Measurements from ENCODE around the gene PAMR1. TPM values are rescaled to one million over a fixed set of nuclear protein-coding genes. Genes with fewer than 3 reads are reported as not detected.
A peak's percentile ranks its signal among the peaks of the same experiment; 100 is the strongest.

The PAMR1 gene
- total and polyA plus RNA-seq, 2 experiments from 2014 or later = 119 to 151 TPM

DNA sequence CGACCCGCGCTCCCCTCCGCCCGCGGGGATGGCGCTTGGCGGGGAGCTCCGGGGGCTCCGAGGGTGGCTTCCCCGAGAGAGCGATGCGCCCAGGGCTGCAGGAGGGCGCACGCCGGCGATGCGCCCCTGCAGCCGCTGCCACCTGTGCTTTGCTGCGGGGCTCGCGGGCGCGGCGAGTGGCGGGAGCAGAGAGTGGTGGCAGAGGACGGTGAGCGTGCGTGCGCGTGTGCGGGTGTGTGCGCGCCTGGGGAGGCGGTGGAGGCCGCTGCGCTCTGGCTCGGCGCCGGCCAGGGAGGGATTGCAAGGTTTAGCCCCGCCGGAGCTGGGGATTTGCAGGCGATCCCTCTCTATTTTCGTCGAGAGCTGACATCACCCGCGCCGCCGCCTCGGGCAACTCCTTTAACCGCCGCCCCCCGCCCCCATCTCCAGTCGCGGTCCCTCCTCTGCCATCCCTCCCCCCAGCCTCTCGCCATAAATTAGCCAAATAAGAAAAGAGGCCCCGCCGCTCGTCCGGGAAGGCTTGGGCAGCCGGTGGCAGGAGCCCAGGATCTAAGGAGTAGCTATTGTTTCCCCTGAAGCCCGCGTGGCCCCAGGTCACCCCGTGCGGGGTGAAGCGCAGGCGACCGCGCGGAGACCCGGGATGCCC lies 106.1 kb downstream of the PAMR1 start, which contains the start of gene SLC1A2:
TSS of gene SLC1A2 (minus strand) at position 375 of the 646 bp plus-strand sequence. CDS start 592 bp downstream, outside the sequence.
- peak; percentile 71 for DNase-seq
- no peaks in the 10 kb centered on the region for H3K27me3 ChIP-seq (replicated peaks; ENCODE audit: insufficient read depth)
- 1% methylated on average over 50 to 52 of the region's 71 CpGs for WGBS, 2 experiments (ENCODE audit: low coverage in 1 of 2, low lambda C conversion rate in 2 of 2, missing lambda C conversion rate in 2 of 2)

DNA sequence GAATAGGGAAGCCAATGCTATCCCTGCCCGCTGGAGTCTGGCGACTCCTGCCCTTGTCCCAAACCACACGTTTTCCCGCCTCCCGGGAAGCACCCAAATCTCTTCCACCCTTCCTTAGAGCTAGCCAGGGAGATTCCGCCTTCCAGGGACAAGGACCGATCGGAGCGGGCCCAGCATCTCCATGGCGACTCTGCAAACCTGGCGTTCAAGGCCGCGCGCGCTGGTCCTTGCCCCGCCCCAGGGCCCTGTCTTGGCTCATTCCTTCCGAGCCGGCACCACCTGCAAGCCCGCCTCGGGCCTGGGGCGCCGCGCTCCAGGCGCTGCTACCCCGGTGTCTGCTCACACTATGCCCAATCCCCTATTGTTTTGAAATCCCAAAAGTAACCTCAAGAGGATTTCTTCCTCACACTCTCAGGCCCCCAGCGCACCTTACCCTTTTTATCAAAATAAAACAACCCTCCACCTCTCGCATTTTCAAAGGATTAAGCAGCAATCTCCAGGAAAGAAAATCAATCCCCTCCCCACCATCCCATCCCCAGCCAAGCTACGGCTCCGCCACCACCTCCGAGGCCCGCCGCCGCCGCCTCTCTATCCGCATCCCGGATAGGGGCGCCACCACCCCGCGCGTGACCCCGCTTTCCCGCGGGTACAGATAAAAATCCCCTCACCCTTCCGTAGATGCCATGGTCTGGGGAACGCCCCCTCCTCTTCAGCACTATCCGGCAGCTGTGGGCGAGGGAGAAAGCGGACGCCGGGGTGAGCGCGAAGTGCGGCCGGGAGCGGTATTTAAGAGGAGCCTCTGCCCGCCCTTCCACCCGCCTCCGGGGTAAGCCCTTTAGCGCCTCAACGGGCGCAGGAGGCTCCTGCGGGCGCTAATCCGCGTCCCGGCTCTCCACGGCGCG lies 106.9 kb downstream of the PAMR1 start:
- Histone ChIP-seq H3K27me3 (replicated peaks; ENCODE audit: insufficient read depth) (no peaks in the 10 kb centered on the region), H3K36me3 (ENCODE audit: low read depth) (no peaks in the 10 kb centered on the region), H3K79me2 (ENCODE audit: insufficient read depth) (no peaks in the 10 kb centered on the region), H3K9me2 (ENCODE audit: insufficient read depth) (no peaks in the 10 kb centered on the region), H3K9ac (peak overlapping the region; percentile 70), H3K4me1 (ENCODE audit: insufficient read depth) (peaks cover 4% of the 10 kb centered on the region), H3F3A (ENCODE audit: insufficient read depth) (peaks cover 11% of the 10 kb centered on the region), H3K4me3 (peak overlapping the region; percentile 73), H3K4me2 (ENCODE audit: unreplicated experiment) (peak overlapping the region; percentile 94), H3K27ac (no peak overlapping the region), H4K20me1 (ENCODE audit: insufficient read depth) (no peaks in the 10 kb centered on the region), H2AFZ (peak overlapping the region; percentile 79; the same call in 1 of the 2 replicates), H3K9me3 (ENCODE audit: low read depth) (no peaks in the 10 kb centered on the region)
- DNase-seq = peak; percentile 65
- TF ChIP-seq EZH2phosphoT487 (IDR thresholded peaks at IDR 0.05; ENCODE audit: insufficient read depth, low read depth) = no peak
- TF ChIP-seq EZH2 (IDR thresholded peaks at IDR 0.05; ENCODE audit: insufficient read depth, poor library complexity, severe bottlenecking) = no peak
- in situ Hi-C loops (cut with MboI) = loop anchor here (10.0 to 25.0 kb wide), 2 partner anchors 494 to 831 kb away; no protein-coding TSS in a partner anchor
- 12 to 16% methylated on average over 67 of the region's 69 CpGs for WGBS, 2 experiments (ENCODE audit: low coverage in 1 of 2, low lambda C conversion rate in 2 of 2, missing lambda C conversion rate in 2 of 2)

More for the DNA sequence above, 106.1 kb downstream of the PAMR1 start, which contains the start of gene SLC1A2:
- no peaks in the 10 kb centered on the region for H4K20me1 ChIP-seq (ENCODE audit: insufficient read depth)
- peak within 1 kb of the TSS; percentile 73 for H3K4me3 ChIP-seq
- peaks cover 18% of the 10 kb centered on the region for H3F3A ChIP-seq (ENCODE audit: insufficient read depth)
- in situ Hi-C loops (cut with MboI) = loop anchor here (10.0 to 25.0 kb wide), 2 partner anchors 495 to 832 kb away; no protein-coding TSS in a partner anchor
- peaks cover 12% of the 10 kb centered on the region for H3K4me1 ChIP-seq (ENCODE audit: insufficient read depth)
- H2AFZ ChIP-seq = peak within 1 kb of the TSS; percentile 79
- peak within 1 kb of the TSS; percentile 94 for H3K4me2 ChIP-seq (ENCODE audit: unreplicated experiment)
- no peak for TF ChIP-seq EZH2 (IDR thresholded peaks at IDR 0.05; ENCODE audit: insufficient read depth, poor library complexity, severe bottlenecking)
- H3K9me3 ChIP-seq (ENCODE audit: low read depth) = no peaks in the 10 kb centered on the region
- no peaks in the 10 kb centered on the region for H3K36me3 ChIP-seq (ENCODE audit: low read depth)
- H3K79me2 ChIP-seq (ENCODE audit: insufficient read depth) = no peaks in the 10 kb centered on the region
- H3K9me2 ChIP-seq (ENCODE audit: insufficient read depth) = no peaks in the 10 kb centered on the region
- H3K9ac ChIP-seq = peak within 1 kb of the TSS; percentile 70
- H3K27ac ChIP-seq = no peak within 1 kb of the TSS

DNA sequence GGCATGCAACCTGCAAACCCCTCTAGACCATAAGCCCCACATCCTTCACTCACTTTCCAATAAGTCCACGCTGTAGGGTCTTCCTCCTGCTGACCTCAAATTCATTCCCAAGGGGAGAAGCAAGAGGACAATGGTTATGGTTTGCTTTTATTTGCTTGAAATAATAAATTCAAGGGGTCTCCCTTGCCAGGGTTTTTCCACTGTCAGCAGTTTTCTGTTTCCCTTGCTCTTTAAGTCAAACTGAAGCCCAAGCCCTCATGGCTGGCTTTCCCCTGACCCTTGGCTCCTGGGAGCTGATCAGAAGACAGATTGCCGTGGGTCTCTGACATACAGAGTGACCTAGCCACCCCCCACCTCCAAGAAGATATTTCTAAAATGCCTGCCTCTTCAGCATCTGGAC lies 109.9 kb downstream of the PAMR1 start:
- DNase-seq = no peak
- Histone ChIP-seq H4K20me1 (ENCODE audit: insufficient read depth) (no peaks in the 10 kb centered on the region), H3K27ac (no peak overlapping the region), H3F3A (ENCODE audit: insufficient read depth) (no peaks in the 10 kb centered on the region), H2AFZ (no peak overlapping the region), H3K4me3 (no peak overlapping the region), H3K27me3 (replicated peaks; ENCODE audit: insufficient read depth) (no peaks in the 10 kb centered on the region), H3K79me2 (ENCODE audit: insufficient read depth) (no peaks in the 10 kb centered on the region), H3K9ac (no peak overlapping the region), H3K4me2 (ENCODE audit: unreplicated experiment) (no peak overlapping the region), H3K9me2 (ENCODE audit: insufficient read depth) (no peaks in the 10 kb centered on the region), H3K36me3 (ENCODE audit: low read depth) (no peaks in the 10 kb centered on the region), H3K4me1 (ENCODE audit: insufficient read depth) (no peaks in the 10 kb centered on the region), H3K9me3 (ENCODE audit: low read depth) (no peaks in the 10 kb centered on the region)
- in situ Hi-C loops (cut with MboI) = loop anchor here (10.0 to 25.0 kb wide), 2 partner anchors 491 to 828 kb away; no protein-coding TSS in a partner anchor
- TF ChIP-seq EZH2phosphoT487 (IDR thresholded peaks at IDR 0.05; ENCODE audit: insufficient read depth, low read depth) (no peak), EZH2 (IDR thresholded peaks at IDR 0.05; ENCODE audit: insufficient read depth, poor library complexity, severe bottlenecking) (no peak)
- WGBS, 2 experiments (ENCODE audit: low coverage in 1 of 2, low lambda C conversion rate in 2 of 2, missing lambda C conversion rate in 2 of 2) = 96 to 100% methylated on average over 2 of the region's 2 CpGs

DNA sequence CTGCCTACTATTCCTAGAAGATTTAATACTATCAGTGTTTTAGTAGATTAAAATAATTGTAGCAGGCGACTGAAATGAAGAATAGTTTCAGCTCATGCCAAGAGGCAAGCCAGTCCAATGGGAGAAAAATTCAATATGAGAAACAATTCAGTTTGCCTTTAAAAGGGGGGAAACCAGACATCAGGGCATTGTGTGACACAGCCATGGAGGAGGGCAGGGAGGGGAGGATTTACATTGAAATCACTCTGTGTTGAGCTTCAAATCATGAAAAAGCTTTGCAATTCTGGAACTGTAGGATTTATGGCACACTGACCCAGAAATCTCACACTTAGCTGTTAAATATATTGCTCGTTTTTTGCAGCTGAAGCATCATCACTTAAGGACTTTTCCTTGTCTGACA lies 110.6 kb downstream of the PAMR1 start:
- no peaks in the 10 kb centered on the region for H3K36me3 ChIP-seq (ENCODE audit: low read depth)
- no peaks in the 10 kb centered on the region for H3K4me1 ChIP-seq (ENCODE audit: insufficient read depth)
- H3K27me3 ChIP-seq (replicated peaks; ENCODE audit: insufficient read depth) = no peaks in the 10 kb centered on the region
- no peaks in the 10 kb centered on the region for H4K20me1 ChIP-seq (ENCODE audit: insufficient read depth)
- H3K9ac ChIP-seq = no peak overlapping the region
- H2AFZ ChIP-seq = no peak overlapping the region
- DNase-seq = no peak
- no peak overlapping the region for H3K4me3 ChIP-seq
- 61 to 63% methylated on average over 2 of the region's 2 CpGs for WGBS, 2 experiments (ENCODE audit: low coverage in 1 of 2, low lambda C conversion rate in 2 of 2, missing lambda C conversion rate in 2 of 2)
- TF ChIP-seq EZH2 (IDR thresholded peaks at IDR 0.05; ENCODE audit: insufficient read depth, poor library complexity, severe bottlenecking) (no peak), EZH2phosphoT487 (IDR thresholded peaks at IDR 0.05; ENCODE audit: insufficient read depth, low read depth) (no peak)
- H3K9me2 ChIP-seq (ENCODE audit: insufficient read depth) = no peaks in the 10 kb centered on the region
- no peak overlapping the region for H3K27ac ChIP-seq
- no peaks in the 10 kb centered on the region for H3F3A ChIP-seq (ENCODE audit: insufficient read depth)
- H3K79me2 ChIP-seq (ENCODE audit: insufficient read depth) = no peaks in the 10 kb centered on the region
- H3K9me3 ChIP-seq (ENCODE audit: low read depth) = no peaks in the 10 kb centered on the region
- in situ Hi-C loops (cut with MboI) = loop anchor here (10.0 to 25.0 kb wide), 2 partner anchors 490 to 827 kb away; no protein-coding TSS in a partner anchor
- no peak overlapping the region for H3K4me2 ChIP-seq (ENCODE audit: unreplicated experiment)
